Mucosa of rectum (tissue), 2 donors: ENCODE results near the gene ARSB.

ENCODE experiments used
- H3K27ac ChIP-seq, 2 donors: one replicate each; pipeline ENCODE4 v1.7.0; 2013; ENCODE audit warnings: inconsistent platforms in 2 of 2, low read depth in 2 of 2, low read length in 2 of 2
- H3K27me3 ChIP-seq, 2 donors: one replicate each; pipeline ENCODE4 v1.7.0; 2013; ENCODE audit warnings: low read length in 2 of 2; ENCODE audit not compliant: control insufficient read depth in 2 of 2, insufficient read depth in 2 of 2
- H3K36me3 ChIP-seq, 2 donors: one replicate each; pipeline ENCODE4 v1.7.0; 2013; ENCODE audit warnings: low read length in 2 of 2; ENCODE audit not compliant: control insufficient read depth in 2 of 2, insufficient read depth in 2 of 2
- H3K4me1 ChIP-seq, 2 donors: one replicate each; pipeline ENCODE4 v1.7.0; 2013; ENCODE audit warnings: low read length in 2 of 2, mild to moderate bottlenecking in 1 of 2; ENCODE audit not compliant: control insufficient read depth in 2 of 2, insufficient read depth in 2 of 2
- H3K4me3 ChIP-seq, 2 donors: one replicate each; pipeline ENCODE4 v1.7.0; 2013; ENCODE audit warnings: low read length in 2 of 2
- H3K9ac ChIP-seq, 2 donors: one replicate each; pipeline ENCODE4 v1.7.0; 2013; ENCODE audit warnings: low read length in 2 of 2, low read depth in 1 of 2, mild to moderate bottlenecking in 1 of 2
- H3K9me3 ChIP-seq, 2 donors: one replicate each; pipeline ENCODE4 v1.7.0; 2013; ENCODE audit warnings: low read length in 2 of 2; ENCODE audit not compliant: control insufficient read depth in 2 of 2
- donor health status: healthy.
- donor health status: Normal muscosa, but diverticular disease.

Gene ARSB

DNA sequence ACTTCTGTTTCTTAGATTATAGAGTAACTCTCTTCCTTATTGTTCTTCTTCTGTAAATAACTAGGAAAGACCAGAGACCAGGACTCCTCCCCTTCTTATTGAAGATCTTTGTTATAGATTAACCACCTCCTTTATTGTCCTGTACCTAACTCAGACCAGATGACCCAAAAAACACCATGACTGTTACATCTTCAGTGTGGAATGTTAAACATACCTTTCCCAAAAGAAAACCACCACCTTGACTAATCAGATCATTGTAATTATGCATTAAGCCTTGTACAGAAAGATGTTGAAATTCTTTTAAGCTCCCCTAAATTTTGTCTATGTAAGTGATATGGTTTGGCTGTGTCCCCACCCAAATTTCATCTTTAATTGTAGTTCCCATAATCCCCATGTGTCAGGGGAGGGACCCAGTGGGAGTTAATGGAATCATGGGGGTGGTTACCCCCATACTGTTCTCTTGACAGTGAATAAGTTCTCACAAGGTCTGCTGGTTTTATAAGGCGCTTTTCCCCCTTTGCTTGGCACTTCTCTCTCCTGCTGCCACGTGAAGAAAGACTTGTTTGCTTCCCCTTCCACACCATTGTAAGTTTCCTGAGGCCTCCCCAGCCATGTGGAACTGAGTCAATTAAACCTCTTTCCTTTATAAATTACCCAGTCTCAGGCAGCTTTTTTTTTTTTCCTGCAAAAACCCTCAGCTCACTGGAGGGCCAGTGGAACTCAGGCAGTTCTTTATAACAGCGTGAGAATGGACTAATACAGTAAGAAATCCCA is 26.3 kb downstream of the ARSB start:
- no peaks in the 10 kb centered on the region for H3K36me3 ChIP-seq
- no peak overlapping the region for H3K27ac ChIP-seq
- H3K9ac ChIP-seq = no peak overlapping the region

GRCh38 chr5:78956901-78957300 is 28.2 kb downstream of the ARSB start:
- Histone ChIP-seq H3K9ac (no peak overlapping the region), H3K36me3 (no peaks in the 10 kb centered on the region), H3K4me3 (no peak overlapping the region), H3K9me3 (no peaks in the 10 kb centered on the region), H3K27ac (no peak overlapping the region), H3K4me1 (peaks cover 4 to 10% of the 10 kb centered on the region in 2 donors), H3K27me3 (no peaks in the 10 kb centered on the region)

More for the DNA sequence above, 26.3 kb downstream of the ARSB start:
- H3K27me3 ChIP-seq = no peaks in the 10 kb centered on the region
- H3K9me3 ChIP-seq = no peaks in the 10 kb centered on the region
- H3K4me1 ChIP-seq = peaks cover 4 to 10% of the 10 kb centered on the region in 2 donors
- H3K4me3 ChIP-seq = no peak overlapping the region

DNA sequence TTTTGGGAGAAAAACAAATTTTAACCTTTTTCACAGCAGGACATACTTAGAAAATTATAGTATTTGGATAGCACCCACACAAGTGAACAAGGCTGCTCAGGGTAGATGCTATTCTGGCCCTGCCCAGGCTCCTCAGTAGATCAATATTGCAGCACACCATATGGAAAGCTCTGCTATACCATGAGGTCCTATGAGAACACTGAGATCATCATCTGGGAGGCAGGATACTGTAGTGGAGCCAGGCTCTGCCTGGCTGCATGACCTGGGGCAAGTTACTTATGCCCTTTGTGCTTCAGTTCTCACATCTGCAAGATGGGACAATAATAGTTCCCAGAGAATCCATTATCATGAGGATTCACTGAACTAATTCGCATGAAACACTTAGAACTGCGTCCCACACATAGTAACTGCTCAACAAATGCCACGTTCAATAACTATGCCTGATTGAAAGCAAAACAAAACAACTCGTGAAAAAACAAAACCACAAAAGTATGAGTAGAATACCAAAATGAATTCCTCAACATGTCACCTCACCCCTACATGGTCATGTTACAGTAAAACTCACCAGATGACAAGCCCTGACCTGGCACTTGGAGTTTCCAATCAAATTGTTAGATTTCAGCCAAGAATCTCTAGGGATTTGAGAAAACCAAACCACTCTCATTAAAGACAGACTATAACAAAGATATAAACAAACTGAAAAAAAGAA is 31.9 kb downstream of the ARSB start:
- Histone ChIP-seq H3K27ac (no peak overlapping the region), H3K9me3 (no peaks in the 10 kb centered on the region), H3K4me3 (no peak overlapping the region), H3K4me1 (peaks cover 4 to 7% of the 10 kb centered on the region in 2 donors), H3K27me3 (no peaks in the 10 kb centered on the region), H3K36me3 (no peaks in the 10 kb centered on the region), H3K9ac (no peak overlapping the region)

- H3K36me3 ChIP-seq = no peaks in the 10 kb centered on the region
- H3K4me3 ChIP-seq = no peak overlapping the region
- no peak overlapping the region for H3K27ac ChIP-seq
- H3K9me3 ChIP-seq = no peaks in the 10 kb centered on the region
- H3K27me3 ChIP-seq = no peaks in the 10 kb centered on the region
- no peaks in the 10 kb centered on the region for H3K4me1 ChIP-seq
- no peak overlapping the region for H3K9ac ChIP-seq
These were observed 54.4 kb downstream of the ARSB start for GRCh38 chr5:78930721-78931120.

GRCh38 chr5:78929833-78930232 is 55.3 kb downstream of the ARSB start:
- H3K27me3 ChIP-seq = no peaks in the 10 kb centered on the region
- H3K4me1 ChIP-seq = no peaks in the 10 kb centered on the region
- no peak overlapping the region for H3K9ac ChIP-seq
- no peaks in the 10 kb centered on the region for H3K9me3 ChIP-seq
- H3K36me3 ChIP-seq = no peaks in the 10 kb centered on the region
- H3K4me3 ChIP-seq = no peak overlapping the region
- H3K27ac ChIP-seq = no peak overlapping the region

DNA sequence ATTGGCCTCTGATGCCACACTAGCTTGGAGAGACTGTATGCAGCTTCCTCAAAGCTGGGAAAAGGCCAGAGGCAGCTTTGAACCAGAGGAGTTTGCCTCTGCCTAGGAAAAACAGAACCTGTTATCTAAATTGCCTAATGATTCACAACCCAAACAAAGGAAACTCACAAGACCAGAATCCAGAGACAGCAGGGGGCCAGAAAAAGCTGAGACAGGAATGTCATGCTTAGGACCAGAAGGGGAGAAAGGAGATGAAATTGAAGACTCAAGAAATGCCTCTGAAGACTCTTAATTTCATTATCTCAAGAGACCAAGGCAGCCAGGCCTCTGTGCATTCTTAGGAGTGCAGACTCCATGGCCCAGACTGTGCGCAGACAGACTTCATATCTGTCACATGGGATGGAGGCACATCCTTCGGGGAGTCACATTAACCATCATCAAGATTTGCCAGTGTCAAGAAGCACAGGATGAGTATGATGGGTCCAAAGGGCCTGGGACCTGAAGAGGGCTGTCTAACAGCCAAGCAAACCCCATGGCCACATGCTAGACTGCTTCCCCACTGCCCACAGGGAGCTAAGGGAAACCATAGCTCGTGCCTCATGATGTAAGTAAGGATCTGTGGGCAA is 57.3 kb downstream of the ARSB start:
- Histone ChIP-seq H3K4me1 (no peaks in the 10 kb centered on the region), H3K9me3 (no peaks in the 10 kb centered on the region), H3K36me3 (no peaks in the 10 kb centered on the region), H3K27ac (no peak overlapping the region), H3K9ac (no peak overlapping the region), H3K27me3 (no peaks in the 10 kb centered on the region), H3K4me3 (no peak overlapping the region)

- Histone ChIP-seq H3K9me3 (no peaks in the 10 kb centered on the region), H3K4me3 (no peak overlapping the region), H3K4me1 (no peaks in the 10 kb centered on the region), H3K36me3 (no peaks in the 10 kb centered on the region), H3K9ac (no peak overlapping the region), H3K27me3 (no peaks in the 10 kb centered on the region), H3K27ac (no peak overlapping the region)
These were observed 58.9 kb downstream of the ARSB start for GRCh38 chr5:78926252-78926651.

DNA sequence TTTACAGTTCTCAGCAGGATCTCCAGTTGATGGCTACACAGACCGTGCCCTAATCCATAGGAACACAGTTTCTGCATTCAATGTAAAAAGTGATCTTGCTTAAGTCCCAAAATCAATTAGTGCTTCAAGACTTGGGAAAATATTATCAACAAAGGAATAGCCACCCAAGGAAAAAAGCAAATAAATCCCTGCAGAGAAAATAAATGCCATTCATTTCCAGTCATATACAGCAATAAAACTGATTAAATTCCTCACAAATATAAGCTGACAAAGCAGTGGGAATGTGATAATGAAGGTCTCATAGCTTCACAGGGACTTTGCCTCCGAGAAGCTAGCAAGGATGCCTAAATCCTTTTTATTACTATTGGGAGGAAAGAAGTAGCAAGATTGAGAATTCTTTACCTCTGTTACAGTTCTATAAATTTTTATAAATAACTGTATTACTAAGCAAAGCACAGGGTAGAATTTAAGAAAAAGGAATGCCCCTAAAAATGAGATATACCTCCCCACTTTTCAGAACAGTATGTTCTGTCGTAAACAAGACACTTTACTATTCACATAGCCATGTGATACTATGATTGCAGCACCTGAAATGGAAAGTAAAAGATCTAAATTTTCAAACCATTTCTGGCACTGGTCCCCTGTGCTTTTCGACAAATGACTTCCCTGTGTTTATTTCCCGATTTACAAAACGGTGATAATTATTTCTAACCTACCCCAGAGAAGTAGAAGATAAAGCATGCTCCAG is 59.8 kb downstream of the ARSB start:
- Histone ChIP-seq H3K9me3 (no peaks in the 10 kb centered on the region), H3K4me3 (no peak overlapping the region), H3K27ac (no peak overlapping the region), H3K36me3 (no peaks in the 10 kb centered on the region), H3K27me3 (no peaks in the 10 kb centered on the region), H3K9ac (no peak overlapping the region), H3K4me1 (no peaks in the 10 kb centered on the region)

DNA sequence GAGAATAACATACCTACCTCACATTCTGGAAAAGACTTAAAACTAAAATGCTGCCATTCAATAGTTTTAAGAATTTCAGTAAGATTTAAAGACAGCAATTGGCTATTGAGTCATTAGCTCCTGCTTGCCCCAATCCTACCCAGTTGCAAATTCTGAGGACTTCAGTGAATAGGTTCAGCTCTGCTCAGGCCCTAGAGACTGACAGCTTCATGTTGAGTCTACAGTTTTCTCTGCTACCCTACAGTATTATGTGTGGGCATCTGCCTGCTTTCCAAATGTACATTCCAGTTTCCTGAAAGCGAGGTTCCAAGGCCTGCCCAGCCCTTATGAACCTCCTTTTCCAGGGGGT is 61.5 kb downstream of the ARSB start:
- H3K9me3 ChIP-seq = no peaks in the 10 kb centered on the region
- H3K4me3 ChIP-seq = no peak overlapping the region

More for the DNA sequence above, 61.5 kb downstream of the ARSB start:
- Histone ChIP-seq H3K36me3 (no peaks in the 10 kb centered on the region), H3K9ac (no peak overlapping the region), H3K4me1 (no peaks in the 10 kb centered on the region), H3K27ac (no peak overlapping the region), H3K27me3 (no peaks in the 10 kb centered on the region)
